HCT116 (cell line): ENCODE data around the gene ZSCAN29. TPM values are rescaled to one million over a fixed set of nuclear protein-coding genes. Genes with fewer than 3 reads are reported as not detected.

Source experiments
- ATAC-seq: fragments of 200-7000 bp; cut with Tn5 transposase; 2 replicates; pipeline ENCODE4 v1.9.1; 2020; ENCODE audit warnings: mild to moderate bottlenecking, moderate library complexity
- BruUV-seq: library from RNA; stranded (reverse); fragments of 400-500 nt; replicated peaks from 2 replicates; lab custom pipeline; 2021; lab: Mats Ljungman, UMichigan
- CTCF ChIA-PET: fragments of 300-600 bp; sonication (Branson Sonifier 250); formaldehyde crosslinking; loops from one replicate; lab custom pipeline; 2021; ENCODE audit warnings: antibody characterized with exemption; lab: Charles Lee
- POLR2A ChIA-PET: fragments of 300-600, 350-600 bp; sonication (Branson Sonifier 250); formaldehyde crosslinking; loops from one replicate; lab custom pipeline; 2021; ENCODE audit warnings: antibody characterized with exemption; lab: Charles Lee
- RAD21 ChIA-PET, 2 experiments: fragments of 300-600 bp; sonication (Branson Sonifier 250); formaldehyde crosslinking; loops; one replicate each; lab custom pipeline; 2023; ENCODE audit warnings: low total read pairs in 2 of 2; ENCODE audit not compliant: uncharacterized antibody in 2 of 2, unreplicated experiment in 2 of 2, low non-redundant PET in 1 of 2; lab: Charles Lee
- DNase-seq: peaks from one replicate; pipeline ENCODE4 v3.0.0-alpha.2; 2010; ENCODE audit warnings: low read depth, low spot score
- H2AFZ ChIP-seq: fragments of 200-600 bp; shearing (Covaris generic), sonication (generic); 2 replicates; pipeline ENCODE4 v1.6.1; 2017; ENCODE audit warnings: low read depth, mixed run types, mixed read lengths, antibody characterized with exemption, low read length; ENCODE audit not compliant: poor library complexity, severe bottlenecking
- H3K27ac ChIP-seq: 2 replicates; pipeline ENCODE4 v1.5.1; 2012; ENCODE audit warnings: low read depth, low read length
- H3K27me3 ChIP-seq: fragments of 200-600 bp; sonication (generic); 2 replicates; pipeline ENCODE4 v1.6.1; 2016; ENCODE audit warnings: mixed run types, low read length, mixed read lengths; ENCODE audit not compliant: insufficient read depth
- H3K36me3 ChIP-seq, 2 experiments: fragments of 200-500 bp in 1 of 2; fragments of 200-600 bp in 1 of 2; sonication (Bioruptor generic) in 1 of 2; sonication (generic) in 1 of 2; 2 replicates each; pipeline versions ENCODE4 v1.5.1 to v1.6.1; 2014 to 2016; ENCODE audit warnings: low read length in 2 of 2, inconsistent platforms in 1 of 2, mixed read lengths in 1 of 2, mixed run types in 1 of 2; ENCODE audit not compliant: insufficient read depth in 2 of 2, control insufficient read depth in 1 of 2
- H3K4me1 ChIP-seq, 2 experiments: fragments of 200-600 bp in 1 of 2; sonication (generic) in 1 of 2; 2 replicates each; pipeline versions ENCODE4 v1.5.1 to v1.6.1; 2012 to 2017; ENCODE audit warnings: low read length in 2 of 2, inconsistent platforms in 1 of 2, mild to moderate bottlenecking in 1 of 2, mixed read lengths in 1 of 2, mixed run types in 1 of 2, moderate library complexity in 1 of 2; ENCODE audit not compliant: insufficient read depth in 2 of 2, control insufficient read depth in 1 of 2
- H3K4me2 ChIP-seq: fragments of 200-600 bp; sonication (generic); 2 replicates; pipeline ENCODE4 v1.6.1; 2017; ENCODE audit warnings: mixed run types, low read length, mixed read lengths
- H3K4me3 ChIP-seq, 2 experiments: fragments of 200-600 bp in 1 of 2; sonication (generic) in 1 of 2; replicated peaks in 1 of 2; 2 replicates each; pipeline ENCODE4 v1.5.1; 2011 to 2016; ENCODE audit warnings: low read length in 2 of 2, control low read depth in 1 of 2, low read depth in 1 of 2, mild to moderate bottlenecking in 1 of 2, mixed read lengths in 1 of 2, mixed run types in 1 of 2
- H3K79me2 ChIP-seq: fragments of 200-600 bp; sonication (generic); 2 replicates; pipeline ENCODE4 v1.6.1; 2017; ENCODE audit warnings: mild to moderate bottlenecking, mixed run types, low read length, moderate library complexity, mixed read lengths; ENCODE audit not compliant: insufficient read depth
- H3K9ac ChIP-seq: fragments of 200-600 bp; sonication (generic); 2 replicates; pipeline ENCODE4 v1.6.1; 2016; ENCODE audit warnings: low read length, mixed read lengths
- H3K9me2 ChIP-seq: fragments of 200-600 bp; sonication (generic), shearing (Covaris generic); 2 replicates; pipeline ENCODE4 v1.6.1; 2017; ENCODE audit warnings: mixed run types, mild to moderate bottlenecking, moderate library complexity; ENCODE audit not compliant: insufficient read depth
- H3K9me3 ChIP-seq, 2 experiments: fragments of 200-500 bp in 1 of 2; fragments of 200-600 bp in 1 of 2; sonication (Bioruptor generic) in 1 of 2; sonication (generic) in 1 of 2; 2 replicates each; pipeline ENCODE4 v1.6.1; 2014 to 2017; ENCODE audit warnings: low read length in 2 of 2, mixed read lengths in 2 of 2, inconsistent platforms in 1 of 2, low read depth in 1 of 2, mild to moderate bottlenecking in 1 of 2, mixed run types in 1 of 2, moderate library complexity in 1 of 2; ENCODE audit not compliant: control insufficient read depth in 1 of 2, insufficient read depth in 1 of 2
- H4K20me1 ChIP-seq: fragments of 200-600 bp; sonication (generic), shearing (Covaris generic); 2 replicates; pipeline ENCODE4 v1.6.1; 2017; ENCODE audit warnings: mixed run types, mild to moderate bottlenecking, moderate library complexity; ENCODE audit not compliant: insufficient read depth
- CEBPB ChIP-seq: IDR thresholded peaks from 2 replicates; pipeline ENCODE4 v1.6.1; 2012; ENCODE audit warnings: low read depth
- EGR1 ChIP-seq: IDR thresholded peaks from 2 replicates; pipeline ENCODE4 v1.6.1; 2012; ENCODE audit warnings: low read depth
- ELF1 ChIP-seq: IDR thresholded peaks from 2 replicates; pipeline ENCODE4 v1.6.1; 2012; ENCODE audit warnings: low read depth, borderline replicate concordance
- FOSL1 ChIP-seq: IDR thresholded peaks from 2 replicates; pipeline ENCODE4 v1.6.1; 2012; ENCODE audit warnings: low read depth
- JUND ChIP-seq: IDR thresholded peaks from 2 replicates; pipeline ENCODE4 v1.6.1; 2012
- POLR2A ChIP-seq: IDR thresholded peaks from 2 replicates; pipeline ENCODE4 v1.7.0; 2011; ENCODE audit warnings: borderline replicate concordance; ENCODE audit not compliant: insufficient read depth, insufficient read length; ENCODE audit errors: extremely low read depth
- POLR2AphosphoS5 ChIP-seq: IDR thresholded peaks from 2 replicates; pipeline ENCODE4 v1.6.1; 2011; ENCODE audit warnings: mild to moderate bottlenecking, low read depth, low read length, moderate library complexity
- RAD21 ChIP-seq: IDR thresholded peaks from 2 replicates; pipeline ENCODE4 v1.6.1; 2012; ENCODE audit warnings: low read depth, mild to moderate bottlenecking
- SP1 ChIP-seq: IDR thresholded peaks from 2 replicates; pipeline ENCODE4 v1.6.1; 2012; ENCODE audit warnings: low read depth
- SRF ChIP-seq: IDR thresholded peaks from 2 replicates; pipeline ENCODE4 v1.6.1; 2012; ENCODE audit warnings: low read depth
- TCF7L2 ChIP-seq: IDR thresholded peaks from 2 replicates; pipeline ENCODE4 v1.7.0; 2011; ENCODE audit warnings: borderline replicate concordance, inconsistent platforms; ENCODE audit not compliant: insufficient read depth, insufficient read length; ENCODE audit errors: extremely low read depth
- YY1 ChIP-seq: IDR thresholded peaks from 2 replicates; pipeline ENCODE4 v1.6.1; 2011; ENCODE audit warnings: low read length, low read depth, moderate library complexity, mild to moderate bottlenecking; ENCODE audit not compliant: insufficient replicate concordance; ENCODE audit errors: extremely low read depth
- ZFX ChIP-seq: fragments of 450-650 bp; IDR thresholded peaks from 2 replicates; pipeline ENCODE4 v1.6.1; 2017
- ZNF274 ChIP-seq: fragments of 200-500 bp; sonication (Bioruptor generic); IDR thresholded peaks from 2 replicates; pipeline ENCODE4 v1.6.1; 2014; ENCODE audit warnings: mild to moderate bottlenecking, low read depth, low read length, inconsistent platforms
- intact Hi-C: fragments of 100-400 bp; cut with micrococcal nuclease; formaldehyde crosslinking; loops from 2 replicates; pipeline ENCODE4 v1.10.0; 2022
- total RNA-seq: library from RNA; stranded (reverse); gene quantifications from one replicate; pipeline ENCODE4 v1.2.1, GENCODE V29; 2021; ENCODE audit not compliant: unreplicated experiment
- TF ChIP-seq, protein P1 (sequence below): IDR thresholded peaks from 2 replicates; pipeline ENCODE4 v1.6.1; 2012
- TF ChIP-seq, protein P2 (sequence below), 3 experiments: fragments of 200-600 bp in 1 of 3; sonication (generic) in 1 of 3; IDR thresholded peaks in 2 of 3; conservative IDR thresholded peaks in 1 of 3; 2 replicates each; pipeline ENCODE4 v1.5.1; 2012 to 2017; ENCODE audit warnings: low read depth in 2 of 3, low read length in 2 of 3, antibody characterized with exemption in 1 of 3, borderline replicate concordance in 1 of 3, control low read depth in 1 of 3, mild to moderate bottlenecking in 1 of 3, mixed read lengths in 1 of 3, mixed run types in 1 of 3, moderate library complexity in 1 of 3; ENCODE audit not compliant: insufficient read depth in 1 of 3
- TF ChIP-seq, protein P3 (sequence below): IDR thresholded peaks from 2 replicates; pipeline ENCODE4 v1.6.1; 2012
- TF ChIP-seq, protein P4 (sequence below): IDR thresholded peaks from 2 replicates; pipeline ENCODE4 v1.6.1; 2011; ENCODE audit warnings: mild to moderate bottlenecking, low read length, moderate library complexity; ENCODE audit not compliant: insufficient replicate concordance; ENCODE audit errors: extremely low read depth

The ZSCAN29 gene
- total RNA-seq, 1 experiment from 2014 or later = 27.3 TPM

DNA sequence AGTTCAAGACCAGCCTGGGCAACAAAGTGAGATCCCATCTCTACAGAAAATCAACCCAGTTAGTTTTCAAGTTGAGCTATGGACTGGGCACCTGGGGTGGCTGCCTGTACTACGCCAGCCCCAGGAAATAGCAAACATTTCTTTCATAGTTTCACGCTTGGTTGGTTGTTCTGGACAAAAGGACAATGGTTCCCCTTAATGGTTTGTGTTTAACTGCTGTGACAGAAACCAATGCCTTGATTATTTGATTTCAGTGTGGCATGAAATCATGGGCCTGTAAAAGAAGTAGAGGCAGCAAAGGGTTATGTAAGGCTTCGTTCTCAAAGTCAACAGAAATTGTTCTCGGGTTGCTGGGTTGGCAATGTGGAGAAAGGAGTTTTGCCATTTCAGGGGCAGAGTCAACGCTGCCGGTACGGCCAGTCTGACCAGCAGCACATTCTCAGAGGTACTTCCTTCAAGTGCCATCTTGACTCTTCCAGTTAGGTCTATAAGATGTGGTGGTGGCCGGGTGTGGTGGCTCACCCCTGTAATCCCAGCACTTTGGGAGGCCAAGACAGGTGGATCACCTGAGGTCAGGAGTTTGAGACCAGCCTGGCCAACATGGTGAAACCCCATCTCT, 53.2 kb downstream of the ZSCAN29 start (continued):
- TF ChIP-seq FOSL1 = no peak
- no peak for TF ChIP-seq ZFX
- TF ChIP-seq, protein P1, sequence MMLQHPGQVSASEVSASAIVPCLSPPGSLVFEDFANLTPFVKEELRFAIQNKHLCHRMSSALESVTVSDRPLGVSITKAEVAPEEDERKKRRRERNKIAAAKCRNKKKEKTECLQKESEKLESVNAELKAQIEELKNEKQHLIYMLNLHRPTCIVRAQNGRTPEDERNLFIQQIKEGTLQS = no peak
- no peak for TF ChIP-seq TCF7L2
- no peak for TF ChIP-seq ZNF274
- no peak for TF ChIP-seq ELF1
- TF ChIP-seq, protein P2, sequence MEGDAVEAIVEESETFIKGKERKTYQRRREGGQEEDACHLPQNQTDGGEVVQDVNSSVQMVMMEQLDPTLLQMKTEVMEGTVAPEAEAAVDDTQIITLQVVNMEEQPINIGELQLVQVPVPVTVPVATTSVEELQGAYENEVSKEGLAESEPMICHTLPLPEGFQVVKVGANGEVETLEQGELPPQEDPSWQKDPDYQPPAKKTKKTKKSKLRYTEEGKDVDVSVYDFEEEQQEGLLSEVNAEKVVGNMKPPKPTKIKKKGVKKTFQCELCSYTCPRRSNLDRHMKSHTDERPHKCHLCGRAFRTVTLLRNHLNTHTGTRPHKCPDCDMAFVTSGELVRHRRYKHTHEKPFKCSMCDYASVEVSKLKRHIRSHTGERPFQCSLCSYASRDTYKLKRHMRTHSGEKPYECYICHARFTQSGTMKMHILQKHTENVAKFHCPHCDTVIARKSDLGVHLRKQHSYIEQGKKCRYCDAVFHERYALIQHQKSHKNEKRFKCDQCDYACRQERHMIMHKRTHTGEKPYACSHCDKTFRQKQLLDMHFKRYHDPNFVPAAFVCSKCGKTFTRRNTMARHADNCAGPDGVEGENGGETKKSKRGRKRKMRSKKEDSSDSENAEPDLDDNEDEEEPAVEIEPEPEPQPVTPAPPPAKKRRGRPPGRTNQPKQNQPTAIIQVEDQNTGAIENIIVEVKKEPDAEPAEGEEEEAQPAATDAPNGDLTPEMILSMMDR (IDR thresholded peaks at IDR 0.05 in 2 of 3, conservative IDR thresholded peaks at IDR 0.05 in 1 of 3; ENCODE audit: borderline replicate concordance in 1 of 3, insufficient read depth in 1 of 3, low read depth in 2 of 3, low read length in 2 of 3) = no peak
- TF ChIP-seq YY1 = no peak

DNA sequence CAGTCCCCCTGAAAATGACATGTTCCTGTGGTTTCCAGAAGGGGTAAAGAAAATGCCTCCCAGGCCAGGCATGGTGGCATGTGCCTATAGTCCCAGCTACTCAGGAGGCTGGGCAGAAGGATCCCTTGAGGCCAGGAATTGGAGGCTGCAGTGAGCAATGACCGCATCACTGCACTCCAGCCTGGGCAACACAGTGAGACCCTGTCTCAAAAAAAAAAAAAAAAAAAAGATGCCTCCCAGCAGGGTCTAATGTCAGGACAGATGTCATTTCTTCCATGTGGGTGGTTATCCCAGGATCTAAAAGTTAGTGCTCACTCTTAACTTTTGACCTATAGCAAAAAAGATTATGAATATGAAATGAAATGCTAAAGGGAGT, 53.9 kb downstream of the ZSCAN29 start:
- no peak overlapping the region for H3K4me2 ChIP-seq
- ChIA-PET CTCF (no interaction called here), POLR2A (no interaction called here), RAD21 (no interaction called here)
- no peaks in the 10 kb centered on the region for H3K9me2 ChIP-seq
- H3K27me3 ChIP-seq = no peaks in the 10 kb centered on the region
- H3K4me3 ChIP-seq = no peak overlapping the region
- no peaks in the 10 kb centered on the region for H4K20me1 ChIP-seq
- no peak for ATAC-seq
- H3K9ac ChIP-seq = no peak overlapping the region
- peaks cover 0 to 8% of the 10 kb centered on the region in 2 experiments; a peak in 1 of 4 replicates for H3K4me1 ChIP-seq
- DNase-seq = no peak
- H3K36me3 ChIP-seq = no peaks in the 10 kb centered on the region
- H3K9me3 ChIP-seq = no peaks in the 10 kb centered on the region
- no peaks in the 10 kb centered on the region for H3K79me2 ChIP-seq
- no TSS peak for BruUV-seq
- no peak overlapping the region for H3K27ac ChIP-seq
- H2AFZ ChIP-seq = no peak overlapping the region
- intact Hi-C loops = no loop called here
- TF ChIP-seq TCF7L2 = no peak
- TF ChIP-seq, protein P3, sequence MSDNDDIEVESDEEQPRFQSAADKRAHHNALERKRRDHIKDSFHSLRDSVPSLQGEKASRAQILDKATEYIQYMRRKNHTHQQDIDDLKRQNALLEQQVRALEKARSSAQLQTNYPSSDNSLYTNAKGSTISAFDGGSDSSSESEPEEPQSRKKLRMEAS = no peak
- no peak for TF ChIP-seq FOSL1
- no peak for TF ChIP-seq POLR2A
- no peak for TF ChIP-seq POLR2AphosphoS5
- no peak for TF ChIP-seq SP1
- TF ChIP-seq, protein P2 (IDR thresholded peaks at IDR 0.05 in 2 of 3, conservative IDR thresholded peaks at IDR 0.05 in 1 of 3; ENCODE audit: borderline replicate concordance in 1 of 3, insufficient read depth in 1 of 3, low read depth in 2 of 3, low read length in 2 of 3) = no peak
- TF ChIP-seq, protein P4, sequence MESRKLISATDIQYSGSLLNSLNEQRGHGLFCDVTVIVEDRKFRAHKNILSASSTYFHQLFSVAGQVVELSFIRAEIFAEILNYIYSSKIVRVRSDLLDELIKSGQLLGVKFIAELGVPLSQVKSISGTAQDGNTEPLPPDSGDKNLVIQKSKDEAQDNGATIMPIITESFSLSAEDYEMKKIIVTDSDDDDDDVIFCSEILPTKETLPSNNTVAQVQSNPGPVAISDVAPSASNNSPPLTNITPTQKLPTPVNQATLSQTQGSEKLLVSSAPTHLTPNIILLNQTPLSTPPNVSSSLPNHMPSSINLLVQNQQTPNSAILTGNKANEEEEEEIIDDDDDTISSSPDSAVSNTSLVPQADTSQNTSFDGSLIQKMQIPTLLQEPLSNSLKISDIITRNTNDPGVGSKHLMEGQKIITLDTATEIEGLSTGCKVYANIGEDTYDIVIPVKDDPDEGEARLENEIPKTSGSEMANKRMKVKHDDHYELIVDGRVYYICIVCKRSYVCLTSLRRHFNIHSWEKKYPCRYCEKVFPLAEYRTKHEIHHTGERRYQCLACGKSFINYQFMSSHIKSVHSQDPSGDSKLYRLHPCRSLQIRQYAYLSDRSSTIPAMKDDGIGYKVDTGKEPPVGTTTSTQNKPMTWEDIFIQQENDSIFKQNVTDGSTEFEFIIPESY = no peak
- TF ChIP-seq SRF = no peak
- no peak for TF ChIP-seq CEBPB
- TF ChIP-seq ZNF274 = no peak
- TF ChIP-seq EGR1 = no peak
- no peak for TF ChIP-seq ZFX
- no peak for TF ChIP-seq RAD21
- TF ChIP-seq YY1 = no peak
- no peak for TF ChIP-seq JUND
